ENCODE results near the gene MGME1.

Gene MGME1

GRCh38 chr20:17964632-17965031, 4.2 kb upstream of the MGME1 start:
- Histone ChIP-seq H3K79me2 (peaks cover 43% of the 10 kb centered on the region), H3K27ac (no peak overlapping the region), H3K4me1 (peaks cover 31% of the 10 kb centered on the region), H2AFZ (no peak overlapping the region), H3K4me2 (ENCODE audit: low read length) (peak overlapping the region; percentile 18), H3K9ac (no peak overlapping the region), H3K36me3 (ENCODE audit: control insufficient read depth, insufficient read depth, low read length) (no peaks in the 10 kb centered on the region), H3K4me3 (ENCODE audit: low read depth, low read length) (no peak overlapping the region), H3K27me3 (ENCODE audit: control insufficient read depth, insufficient read depth, low read length) (no peaks in the 10 kb centered on the region), H3K9me3 (ENCODE audit: control insufficient read depth, low read length) (no peaks in the 10 kb centered on the region)
- no peak for TF ChIP-seq CTCF (IDR thresholded peaks at IDR 0.05)

GRCh38 chr20:17965042-17965697, 3.6 kb upstream of the MGME1 start:
- peaks cover 32% of the 10 kb centered on the region for H3K4me1 ChIP-seq
- H3K27me3 ChIP-seq (ENCODE audit: control insufficient read depth, insufficient read depth, low read length), result no peaks in the 10 kb centered on the region
- no peak overlapping the region for H2AFZ ChIP-seq
- no peaks in the 10 kb centered on the region for H3K9me3 ChIP-seq (ENCODE audit: control insufficient read depth, low read length)
- peak overlapping the region; percentile 29 for H3K4me2 ChIP-seq (ENCODE audit: low read length)
- no peak for TF ChIP-seq CTCF (IDR thresholded peaks at IDR 0.05)
- no peak overlapping the region for H3K9ac ChIP-seq
- H3K4me3 ChIP-seq (ENCODE audit: low read depth, low read length), result no peak overlapping the region
- peaks cover 40% of the 10 kb centered on the region for H3K79me2 ChIP-seq
- no peak overlapping the region for H3K27ac ChIP-seq
- H3K36me3 ChIP-seq (ENCODE audit: control insufficient read depth, insufficient read depth, low read length), result no peaks in the 10 kb centered on the region

- Histone ChIP-seq H3K36me3 (ENCODE audit: control insufficient read depth, insufficient read depth, low read length) (no peaks in the 10 kb centered on the region), H3K9ac (no peak overlapping the region), H3K27ac (peak overlapping the region; percentile 17), H3K79me2 (peaks cover 40% of the 10 kb centered on the region), H3K4me2 (ENCODE audit: low read length) (peak overlapping the region; percentile 90), H3K27me3 (ENCODE audit: control insufficient read depth, insufficient read depth, low read length) (no peaks in the 10 kb centered on the region), H3K9me3 (ENCODE audit: control insufficient read depth, low read length) (no peaks in the 10 kb centered on the region), H3K4me1 (peaks cover 43% of the 10 kb centered on the region), H3K4me3 (ENCODE audit: low read depth, low read length) (peak overlapping the region; percentile 96), H2AFZ (peak overlapping the region; percentile 7)
- TF ChIP-seq CTCF (IDR thresholded peaks at IDR 0.05), result no peak
Observed at GRCh38 chr20:17966432-17967310, 2.1 kb upstream of the MGME1 start.

GRCh38 chr20:17967521-17968365, 1.1 kb upstream of the MGME1 start:
- H2AFZ ChIP-seq, result peak overlapping the region; percentile 99
- peaks cover 40% of the 10 kb centered on the region for H3K79me2 ChIP-seq
- peak overlapping the region; percentile 90 for H3K4me2 ChIP-seq (ENCODE audit: low read length)
- peaks cover 38% of the 10 kb centered on the region for H3K4me1 ChIP-seq
- no peaks in the 10 kb centered on the region for H3K36me3 ChIP-seq (ENCODE audit: control insufficient read depth, insufficient read depth, low read length)
- peak overlapping the region; percentile 96 for H3K4me3 ChIP-seq (ENCODE audit: low read depth, low read length)
- TF ChIP-seq CTCF (IDR thresholded peaks at IDR 0.05), result no peak
- H3K27ac ChIP-seq, result peak overlapping the region; percentile 97
- H3K27me3 ChIP-seq (ENCODE audit: control insufficient read depth, insufficient read depth, low read length), result no peaks in the 10 kb centered on the region
- H3K9ac ChIP-seq, result peak overlapping the region; percentile 77
- H3K9me3 ChIP-seq (ENCODE audit: control insufficient read depth, low read length), result no peaks in the 10 kb centered on the region
